HG03066 (cell line): ENCODE results near the gene STAG3.
A peak's percentile ranks its signal among the peaks of the same experiment; 100 is the strongest.
"Not testable (repeated sequence)": the region's sequence is repeated elsewhere in the genome, so short reads cannot be mapped to it uniquely, and the experiment has no call there.

Experiments used
- ATAC-seq: cut with Tn5 transposase; IDR thresholded peaks from one replicate; pipeline ENCODE4 v1.9.1; 2021; ENCODE audit warnings: low read depth; ENCODE audit not compliant: unreplicated experiment

Gene STAG3

DNA sequence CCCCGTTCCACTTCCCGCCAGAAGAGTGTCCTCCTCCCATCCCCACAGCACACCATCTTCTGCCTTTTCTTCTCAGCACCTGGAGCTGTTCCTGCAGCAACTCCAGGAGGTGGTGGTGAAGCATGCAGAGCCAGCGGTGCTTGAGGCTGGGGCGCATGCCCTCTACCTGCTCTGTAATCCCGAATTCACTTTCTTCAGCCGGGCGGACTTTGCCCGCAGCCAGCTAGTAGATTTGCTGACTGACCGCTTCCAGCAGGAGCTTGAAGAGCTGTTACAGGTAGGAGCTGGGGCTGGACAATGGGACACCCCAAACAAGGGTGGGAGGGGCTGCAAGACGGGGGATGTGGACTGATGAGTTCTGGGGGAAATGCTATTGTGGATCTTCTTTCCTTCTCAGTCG lies 23.0 kb downstream of the STAG3 start:
- ATAC-seq = no peak

DNA sequence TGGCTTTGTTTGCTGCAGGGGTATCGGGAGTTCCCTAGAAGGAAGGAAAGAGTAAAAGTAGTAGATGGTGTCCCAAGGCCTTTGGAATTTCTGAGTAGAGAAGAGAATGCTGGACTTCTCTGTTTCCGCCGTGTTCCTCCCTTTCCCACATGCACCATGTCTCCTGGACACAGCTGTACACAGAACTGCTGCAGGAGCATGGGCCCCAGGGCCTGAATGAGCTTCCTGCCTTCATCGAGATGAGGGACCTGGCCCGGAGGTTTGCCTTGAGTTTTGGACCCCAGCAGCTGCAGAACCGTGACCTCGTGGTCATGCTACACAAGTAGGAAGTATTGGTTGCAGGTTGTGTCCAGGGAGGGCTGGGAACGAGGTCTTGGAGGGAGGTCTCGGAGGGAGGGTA lies 26.7 kb downstream of the STAG3 start:
- no peak for ATAC-seq

GRCh38 chr7:100208911-100209408 lies 31.2 kb downstream of the STAG3 start:
- ATAC-seq = peak; percentile 74

- no peak for ATAC-seq
Observed at GRCh38 chr7:100209493-100209892, 31.8 kb downstream of the STAG3 start.

DNA sequence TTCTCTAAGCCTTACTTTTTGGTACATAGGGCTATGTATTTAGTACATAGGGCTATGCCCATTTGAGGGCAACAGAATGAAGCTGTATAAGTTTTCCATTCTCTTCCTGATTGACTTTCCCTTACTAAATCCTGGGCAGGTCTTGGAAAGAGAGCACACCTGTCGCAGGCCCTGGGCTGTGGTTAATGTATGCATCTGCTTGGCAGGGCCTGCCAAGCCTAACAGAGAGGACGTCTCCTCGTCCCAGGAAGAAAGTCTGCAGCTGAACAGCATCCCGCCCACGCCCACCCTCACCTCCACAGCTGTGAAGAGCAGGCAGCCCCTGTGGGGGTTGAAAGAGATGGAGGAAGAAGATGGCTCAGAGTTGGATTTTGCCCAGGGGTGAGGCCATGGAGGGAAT lies 33.1 kb downstream of the STAG3 start:
- no peak for ATAC-seq

DNA sequence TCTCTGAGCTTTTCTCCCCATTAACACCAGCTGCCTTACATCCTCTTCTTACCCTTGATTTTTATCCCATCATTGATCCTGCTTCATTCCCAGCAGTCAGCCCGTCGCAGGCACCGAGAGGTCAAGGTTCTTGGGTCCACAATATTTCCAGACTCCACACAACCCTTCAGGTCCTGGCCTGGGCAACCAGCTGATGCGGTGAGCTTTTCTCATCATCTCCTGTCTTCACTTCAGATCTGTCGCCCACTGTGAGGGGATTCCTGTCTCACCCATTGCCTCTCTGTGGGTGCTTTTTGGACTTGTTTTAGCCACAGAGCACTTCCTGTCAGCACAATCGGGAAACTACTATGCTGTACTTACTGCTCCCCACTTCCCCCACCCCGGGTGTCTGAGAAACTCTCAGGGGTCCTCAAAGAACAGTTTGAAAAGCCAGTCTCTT lies 33.6 kb downstream of the STAG3 start:
- peak; percentile 51 for ATAC-seq

DNA sequence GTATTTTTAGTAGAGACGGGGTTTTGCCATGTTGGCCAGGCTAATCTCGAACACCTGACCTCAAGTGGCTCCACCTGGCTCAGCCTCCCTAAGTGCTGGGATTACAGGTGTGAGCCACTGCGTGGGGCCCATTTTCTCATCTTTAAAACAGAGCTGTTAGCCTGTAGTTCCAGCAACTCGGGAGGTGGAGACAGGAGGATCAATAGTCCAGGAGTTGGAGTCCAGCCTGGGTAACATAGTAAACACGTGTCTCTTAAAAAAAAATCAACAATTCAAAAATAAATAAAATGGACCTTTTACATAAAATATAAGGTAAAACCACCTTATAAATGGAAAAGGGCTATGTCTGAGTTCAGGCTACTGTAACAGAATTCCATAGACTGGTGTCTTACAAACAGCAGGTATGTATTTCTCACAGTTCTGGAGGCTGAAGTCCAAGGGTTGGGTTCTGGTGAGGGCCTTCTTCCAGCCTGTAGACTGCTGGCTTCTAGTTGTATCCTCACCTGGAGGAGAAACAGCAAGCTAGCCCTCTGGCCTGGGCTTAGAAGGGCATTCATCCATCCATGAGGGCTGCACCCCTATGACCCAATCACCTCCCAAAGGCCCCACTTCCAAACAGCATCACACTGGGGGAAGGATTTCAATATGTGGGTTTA lies 35.0 kb downstream of the STAG3 start:
- ATAC-seq = no peak

- no peak for ATAC-seq
Observed at GRCh38 chr7:100213672-100214071, 36.0 kb downstream of the STAG3 start.

DNA sequence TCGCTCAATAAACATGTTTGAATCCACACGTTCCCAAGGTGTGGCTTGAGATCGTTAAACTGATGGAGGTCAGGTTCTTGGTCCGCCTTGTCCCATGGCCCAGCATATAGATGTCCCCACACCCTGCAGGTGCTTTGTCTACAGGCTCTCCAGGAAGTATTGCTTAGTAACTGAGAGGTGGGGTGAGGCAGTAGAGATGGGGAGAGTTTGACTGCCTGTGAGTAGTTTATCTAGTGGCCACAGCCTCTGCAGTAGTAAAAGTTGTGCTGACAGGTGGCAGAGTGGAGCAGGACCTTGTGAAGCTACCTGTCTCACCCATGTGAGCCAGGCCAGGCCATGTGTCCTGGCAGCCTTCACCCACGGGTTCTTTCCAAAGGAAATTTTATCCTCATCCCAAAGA lies 36.6 kb downstream of the STAG3 start:
- not testable (repeated sequence) for ATAC-seq

DNA sequence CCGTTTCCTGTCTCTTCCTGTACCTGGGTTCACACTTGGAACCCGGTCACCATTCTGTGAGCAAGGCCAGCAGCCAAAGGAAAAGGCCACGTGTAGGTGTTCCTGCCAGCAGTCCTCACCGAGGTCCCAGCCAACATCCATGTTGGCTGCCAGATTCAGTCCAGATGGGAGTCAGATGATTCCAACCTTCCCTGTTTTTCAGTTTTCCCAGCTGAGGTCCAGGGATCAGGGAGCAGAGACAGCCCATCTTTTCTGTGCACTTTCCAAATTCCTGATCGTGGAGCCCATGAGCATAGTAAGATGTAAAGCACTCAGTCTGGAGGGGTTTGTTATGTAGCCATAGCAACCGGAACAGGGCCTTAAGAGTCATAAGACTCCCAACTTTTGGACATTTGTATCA lies 38.2 kb downstream of the STAG3 start:
- ATAC-seq = no peak

- not testable (repeated sequence) for ATAC-seq
Observed at GRCh38 chr7:100217934-100218333, 40.2 kb downstream of the STAG3 start.

GRCh38 chr7:100219271-100219737 lies 41.6 kb downstream of the STAG3 start:
- no peak for ATAC-seq

- not testable (repeated sequence) for ATAC-seq
Observed at GRCh38 chr7:100219801-100220585, 42.3 kb downstream of the STAG3 start, which contains the start of gene PVRIG. Gene PVRIG, plus strand, starts transcription at chr7:100219949. Its CDS starts 22 bp downstream, at chr7:100219971.

GRCh38 chr7:100220586-100221230 lies 43.0 kb downstream of the STAG3 start:
- ATAC-seq = no peak

DNA sequence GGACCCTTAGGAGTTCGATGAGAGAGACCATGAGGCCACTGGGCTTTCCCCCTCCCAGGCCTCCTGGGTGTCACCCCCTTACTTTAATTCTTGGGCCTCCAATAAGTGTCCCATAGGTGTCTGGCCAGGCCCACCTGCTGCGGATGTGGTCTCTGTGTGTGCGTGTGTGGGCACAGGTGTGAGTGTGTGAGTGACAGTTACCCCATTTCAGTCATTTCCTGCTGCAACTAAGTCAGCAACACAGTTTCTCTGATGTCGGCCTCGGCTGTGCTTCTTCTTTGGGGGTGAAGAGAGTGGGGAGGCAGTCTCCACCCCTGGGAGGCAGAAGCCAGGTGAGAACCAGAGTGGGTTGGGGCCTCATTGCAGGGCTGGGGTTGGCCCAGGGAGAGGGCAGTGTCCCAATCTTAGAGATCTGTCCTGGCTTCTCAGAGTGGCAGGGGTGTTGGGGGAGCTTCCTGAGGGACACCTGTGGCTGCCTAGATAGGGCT lies 43.6 kb downstream of the STAG3 start:
- peak; percentile 48 for ATAC-seq

DNA sequence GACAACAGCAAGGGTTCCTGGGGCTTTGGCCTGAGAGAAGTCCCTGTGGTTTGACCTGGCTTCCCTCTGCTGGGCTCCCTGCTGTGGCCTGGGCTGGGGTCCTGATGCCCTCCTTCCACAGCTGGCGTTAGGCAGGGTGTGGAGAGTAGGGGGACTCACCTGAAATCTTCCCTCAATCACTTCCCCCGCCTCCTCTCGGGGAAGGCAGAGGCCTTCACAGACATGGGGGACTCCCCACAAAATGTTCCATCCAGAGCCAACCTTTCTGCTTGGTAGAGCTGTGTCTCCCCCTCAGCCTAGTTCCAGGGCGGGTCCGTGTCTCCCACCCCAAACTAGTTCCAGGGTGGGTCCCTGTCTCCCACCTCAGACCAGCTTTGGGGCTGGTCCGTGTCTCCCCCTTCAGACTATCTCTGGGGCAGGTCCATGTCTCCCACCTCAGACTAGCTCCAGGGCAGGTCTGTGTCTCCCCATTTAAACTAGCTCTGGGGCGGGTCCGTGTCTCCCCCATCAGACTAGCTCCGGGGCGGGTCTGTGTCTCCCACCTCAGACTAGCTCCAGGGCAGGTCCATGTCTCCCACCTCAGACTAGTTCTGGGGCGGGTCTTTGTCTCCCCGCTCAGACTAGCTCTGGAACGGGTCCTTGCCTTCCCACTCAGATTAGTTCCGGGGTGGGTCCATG lies 44.2 kb downstream of the STAG3 start:
- no peak for ATAC-seq

GRCh38 chr7:100222445-100223132 lies 44.9 kb downstream of the STAG3 start:
- ATAC-seq = no peak

GRCh38 chr7:100223376-100223927 lies 45.7 kb downstream of the STAG3 start:
- ATAC-seq = not testable (repeated sequence)

DNA sequence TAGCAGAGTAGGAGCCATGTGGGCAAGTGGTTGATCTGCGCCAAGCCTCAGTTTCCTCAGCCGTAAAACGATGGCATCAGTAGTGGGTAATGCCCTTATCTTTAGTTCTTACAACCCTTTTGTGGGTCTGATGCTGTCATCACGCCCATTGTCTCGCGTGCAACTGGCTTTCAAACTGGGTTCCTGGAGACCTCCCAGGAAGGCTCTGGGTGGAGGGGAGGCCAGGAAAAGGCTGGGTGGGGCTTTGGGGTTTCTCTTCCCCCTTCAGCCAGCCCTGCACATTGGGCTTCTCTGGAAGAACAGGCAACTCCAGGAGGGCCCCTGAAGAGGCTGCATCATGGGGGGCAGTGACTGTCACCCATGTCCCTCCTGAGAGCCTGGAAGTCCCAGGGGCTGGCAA lies 47.2 kb downstream of the STAG3 start:
- not testable (repeated sequence) for ATAC-seq
